SKM-1 (cell line): Measurements from ENCODE around the gene SEC61G.

ENCODE experiments used
- DNase-seq: peaks from one replicate; lab custom pipeline; 2025; ENCODE audit not compliant: unreplicated experiment; lab: John Stamatoyannopoulos, UW

The SEC61G gene

DNA sequence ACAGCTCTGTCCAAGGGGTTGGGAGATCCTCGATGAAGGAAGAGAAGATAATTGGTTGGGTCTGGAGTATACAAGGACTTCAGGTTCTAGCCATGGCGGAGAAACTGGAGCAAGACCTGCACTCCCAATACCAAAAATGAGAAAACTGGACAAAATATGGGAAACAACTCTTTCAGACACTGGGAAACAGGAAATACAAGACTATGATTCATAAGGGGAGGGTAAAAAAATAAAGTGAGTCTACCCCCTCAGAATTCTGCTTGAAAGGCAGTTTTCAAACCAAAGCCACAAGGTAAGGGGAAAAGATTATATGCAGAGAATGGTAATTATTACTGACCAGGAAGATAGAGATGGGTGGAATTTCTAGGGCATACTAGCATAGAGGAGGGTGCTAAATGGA is 10.2 kb upstream of the SEC61G start:
- no peak for DNase-seq

DNA sequence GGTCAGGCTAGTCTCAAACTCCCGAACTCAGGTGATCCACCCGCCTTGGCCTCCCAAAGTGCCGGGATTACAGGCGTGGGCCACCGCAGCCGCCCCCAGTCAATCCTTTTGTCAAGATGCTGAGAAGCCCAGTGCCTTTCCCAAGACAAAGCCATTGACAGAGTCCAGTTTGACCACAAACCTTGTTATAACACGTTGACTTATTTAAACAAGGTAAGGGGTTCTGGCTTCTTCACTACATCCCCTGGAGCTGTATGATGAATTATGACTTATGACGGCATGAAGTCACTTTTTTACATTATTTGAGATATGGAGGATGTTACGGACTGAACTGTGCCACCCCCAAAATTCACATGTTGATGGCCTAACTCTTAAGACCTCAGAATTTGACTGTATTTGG is 5.8 kb upstream of the SEC61G start:
- DNase-seq: no peak

DNA sequence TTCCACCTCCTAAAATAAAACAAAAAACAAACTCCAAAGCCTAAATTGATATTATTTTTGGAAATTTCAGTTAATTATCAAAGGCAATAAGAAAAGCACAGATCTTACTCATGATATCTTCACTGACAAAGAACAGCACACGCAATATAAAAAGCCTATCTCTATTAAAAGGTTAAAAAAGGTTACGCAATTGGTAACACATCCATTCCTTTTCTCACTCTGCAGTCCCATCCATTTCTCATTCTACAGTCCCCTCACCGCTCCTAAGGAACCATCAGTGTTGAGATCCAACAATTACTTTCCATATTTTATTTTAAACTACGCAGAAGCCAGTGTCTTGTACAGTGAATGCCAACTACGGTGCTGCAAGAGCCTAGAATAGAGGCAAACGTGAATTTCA is 1.3 kb downstream of the SEC61G start:
- no peak for DNase-seq

DNA sequence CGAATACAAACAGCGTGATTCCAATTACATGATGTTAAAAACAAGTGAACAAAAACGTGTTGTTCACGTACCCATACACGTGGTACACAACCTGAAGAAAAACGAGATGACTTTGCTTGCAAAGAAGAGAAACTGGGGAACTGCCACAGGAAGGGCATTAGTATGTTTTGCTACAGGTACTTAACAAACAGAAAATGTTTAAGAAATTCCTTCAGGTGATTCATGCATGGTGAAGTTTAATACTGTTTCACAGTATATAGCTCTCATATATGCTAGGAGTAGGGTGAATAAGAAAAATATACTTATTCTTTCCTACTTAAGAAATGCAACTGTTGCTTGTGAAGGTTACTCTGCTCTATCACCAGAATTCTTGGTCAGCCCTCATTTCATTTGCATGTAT is 9.8 kb downstream of the SEC61G start:
- no peak for DNase-seq

DNA sequence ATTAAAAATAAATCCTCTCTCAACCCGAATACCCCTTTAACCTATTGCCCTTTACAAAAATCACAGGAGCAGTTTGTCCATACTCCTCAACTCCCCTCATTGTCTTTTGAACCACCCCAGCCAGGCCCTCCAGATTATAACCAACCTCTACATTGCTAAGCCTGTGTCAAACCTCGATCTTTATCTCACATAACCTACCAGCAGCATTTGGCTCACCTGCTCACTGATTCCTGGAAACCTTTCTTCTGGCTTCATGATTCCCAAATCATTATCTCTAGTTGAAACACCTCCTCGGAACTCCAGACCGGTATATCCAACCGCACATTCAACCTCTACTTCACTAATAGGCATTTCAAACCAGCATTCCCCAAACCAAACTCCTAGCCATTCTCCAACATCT is 11.8 kb downstream of the SEC61G start:
- no peak for DNase-seq

DNA sequence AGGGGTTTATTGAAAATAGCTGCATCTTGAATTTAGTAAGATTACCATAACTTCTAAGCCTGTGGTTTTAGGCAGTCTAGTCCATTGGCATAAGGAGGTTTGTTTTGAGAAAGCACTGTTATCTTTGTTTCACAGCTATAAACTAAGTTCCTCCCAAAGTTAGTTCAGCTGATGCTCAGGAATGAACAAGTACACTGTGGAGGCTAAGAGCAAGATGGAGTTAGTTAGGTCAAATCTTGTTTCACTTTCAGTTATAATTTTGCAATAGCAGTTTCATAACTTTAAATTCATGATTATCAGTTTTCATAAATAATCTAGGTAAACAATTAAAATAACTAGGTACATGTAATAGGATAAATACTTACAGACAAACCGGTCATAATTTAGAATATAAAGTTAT is 15.4 kb downstream of the SEC61G start:
- no peak for DNase-seq

DNA sequence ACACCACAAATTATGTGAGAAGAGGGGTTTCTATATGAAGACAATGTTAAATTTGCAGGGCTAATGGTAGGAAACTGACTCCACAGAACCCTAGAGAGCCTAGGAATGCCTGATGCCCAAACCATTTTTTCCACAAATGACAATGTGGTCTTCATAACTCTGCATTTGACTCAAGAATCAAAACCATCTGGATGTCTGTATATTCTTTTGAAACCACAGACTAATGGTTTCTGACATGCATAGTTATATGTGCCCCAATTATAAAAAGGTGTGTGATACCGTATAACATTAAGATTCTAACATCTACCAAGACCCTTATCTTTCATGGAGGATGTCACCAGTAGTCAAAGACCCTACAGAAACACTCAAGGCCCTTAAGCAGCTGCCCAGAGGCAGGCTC is 20.3 kb downstream of the SEC61G start:
- DNase-seq: no peak

DNA sequence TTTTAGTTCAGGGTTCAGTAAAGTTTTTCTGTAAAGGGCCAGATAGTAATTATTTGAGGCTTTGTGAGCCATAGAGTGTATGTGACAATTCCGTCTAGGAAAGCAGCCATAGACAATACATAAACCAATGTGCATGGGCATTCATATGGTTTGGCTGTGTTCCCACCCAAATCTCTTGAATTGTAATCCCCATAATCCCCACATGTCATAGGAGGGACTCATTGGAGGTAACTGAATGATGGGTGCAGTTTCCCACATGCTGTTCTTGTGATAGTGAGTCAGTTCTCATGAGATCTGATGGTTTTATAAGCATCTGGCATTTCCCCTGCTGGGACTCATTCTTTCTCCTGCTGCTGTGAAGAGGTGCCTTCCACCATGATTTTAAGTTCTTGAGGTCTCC is 29.9 kb downstream of the SEC61G start:
- no peak for DNase-seq

DNA sequence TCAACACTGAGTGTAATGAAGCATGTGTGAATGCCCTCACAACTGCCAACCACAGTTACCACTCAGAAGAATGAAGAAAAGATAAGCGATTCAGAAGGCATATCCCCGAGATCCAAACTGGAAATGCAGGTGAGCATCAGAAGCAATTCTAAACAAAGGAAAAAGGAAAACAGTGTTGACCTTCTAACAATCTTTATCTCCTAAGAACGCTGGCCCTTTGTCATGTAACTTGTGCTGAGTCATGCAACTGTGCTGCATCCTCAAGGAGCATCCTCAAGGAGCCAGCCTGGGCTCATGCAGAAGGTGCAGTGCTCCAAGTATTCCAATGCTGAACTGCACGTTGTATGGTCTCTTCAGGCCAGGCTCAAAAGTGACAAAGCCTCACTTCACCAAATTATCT is 30.6 kb downstream of the SEC61G start:
- DNase-seq: no peak

DNA sequence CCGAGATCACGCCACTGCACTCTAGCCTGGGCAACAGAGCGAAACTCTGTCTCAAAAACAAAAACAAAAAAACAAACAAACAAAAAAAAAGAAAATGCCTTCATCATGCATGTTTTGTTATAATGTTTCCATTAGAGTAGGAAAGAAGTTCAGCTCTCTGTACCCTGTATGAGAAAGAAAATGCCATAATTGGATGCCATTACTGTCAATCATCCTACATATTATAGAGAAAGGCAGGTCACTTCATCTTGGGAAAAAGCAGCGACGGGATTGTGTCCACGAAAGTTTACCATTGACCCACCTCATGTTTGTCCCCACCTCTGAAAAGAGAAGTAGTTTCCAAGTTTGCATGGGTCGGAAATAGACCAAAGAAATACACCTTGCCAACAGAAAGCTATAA is 33.8 kb downstream of the SEC61G start:
- no peak for DNase-seq

DNA sequence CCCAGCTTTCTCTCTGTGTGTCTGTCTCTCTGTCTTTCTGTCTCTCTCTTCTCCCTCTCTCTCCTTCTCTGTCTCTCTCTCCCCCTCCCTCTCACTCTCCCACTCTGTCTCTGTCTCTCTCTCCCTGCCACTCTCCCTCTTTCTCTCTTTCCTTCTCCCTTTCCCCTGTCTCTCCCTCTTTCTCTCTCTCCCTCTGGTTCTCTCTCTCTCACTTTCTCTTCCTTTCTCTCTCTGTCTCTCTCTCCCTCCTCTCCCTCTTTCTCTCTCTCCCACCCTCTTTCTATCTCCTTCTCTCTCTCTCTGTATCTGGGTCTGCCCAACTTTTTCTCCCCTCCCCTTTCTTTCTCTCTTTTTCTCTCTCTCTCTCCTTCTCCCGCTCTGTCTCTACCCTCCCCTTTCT is 36.5 kb downstream of the SEC61G start:
- DNase-seq: no peak

DNA sequence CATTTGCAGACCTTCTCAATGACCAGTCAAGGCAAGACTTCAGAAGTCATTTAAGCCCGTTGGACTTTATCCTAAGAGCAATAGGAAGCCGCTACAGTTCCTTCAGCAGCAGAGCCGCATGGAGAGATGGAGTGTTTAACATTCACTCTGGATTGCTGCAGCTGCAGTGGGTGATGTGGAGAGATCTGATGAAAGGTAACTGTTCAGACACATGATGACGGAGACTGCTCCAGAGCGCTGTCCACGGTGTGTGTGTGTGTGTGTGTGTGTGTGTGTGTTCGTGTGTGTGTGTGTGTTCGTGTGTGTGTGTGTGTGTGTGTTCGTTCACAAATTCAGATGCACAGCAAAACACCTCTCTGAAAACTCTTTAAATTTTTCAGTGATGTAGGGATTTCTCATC is 37.0 kb downstream of the SEC61G start:
- DNase-seq: no peak

DNA sequence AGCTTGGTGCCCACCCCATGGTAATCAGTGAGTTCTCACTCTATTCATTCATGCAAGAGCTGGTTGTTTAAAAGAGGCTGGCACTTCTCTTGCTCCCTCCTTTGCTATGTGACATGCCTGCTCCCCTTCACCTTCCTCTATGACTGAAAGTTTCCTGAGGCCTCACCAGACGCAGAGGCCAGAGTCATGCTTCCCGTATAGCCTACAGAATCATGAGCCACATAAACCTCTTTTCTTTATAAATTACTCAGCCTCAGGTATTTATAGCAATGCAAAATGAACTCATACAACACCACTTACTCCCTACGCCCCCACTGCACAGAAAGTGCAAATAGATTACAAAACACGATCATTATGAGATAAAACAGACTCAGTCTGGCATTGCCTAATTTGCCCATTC is 39.0 kb downstream of the SEC61G start:
- no peak for DNase-seq

DNA sequence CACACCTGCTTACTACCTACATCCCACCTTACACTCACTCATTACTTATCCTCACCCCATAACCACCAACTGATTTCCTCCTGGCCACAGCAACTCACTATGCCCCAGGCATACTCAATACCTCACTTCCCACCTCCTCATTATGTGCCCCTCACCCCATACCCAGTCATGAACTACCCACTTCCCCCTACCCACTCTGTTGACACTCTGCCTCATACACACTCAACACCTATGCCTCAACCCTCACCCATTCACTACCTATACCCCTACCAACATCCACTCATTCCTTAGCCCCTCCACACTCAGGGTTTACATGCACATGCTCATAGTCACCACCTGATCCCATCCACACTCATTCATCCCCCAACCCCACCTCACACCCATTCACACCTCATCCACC is 39.6 kb downstream of the SEC61G start:
- DNase-seq: no peak

DNA sequence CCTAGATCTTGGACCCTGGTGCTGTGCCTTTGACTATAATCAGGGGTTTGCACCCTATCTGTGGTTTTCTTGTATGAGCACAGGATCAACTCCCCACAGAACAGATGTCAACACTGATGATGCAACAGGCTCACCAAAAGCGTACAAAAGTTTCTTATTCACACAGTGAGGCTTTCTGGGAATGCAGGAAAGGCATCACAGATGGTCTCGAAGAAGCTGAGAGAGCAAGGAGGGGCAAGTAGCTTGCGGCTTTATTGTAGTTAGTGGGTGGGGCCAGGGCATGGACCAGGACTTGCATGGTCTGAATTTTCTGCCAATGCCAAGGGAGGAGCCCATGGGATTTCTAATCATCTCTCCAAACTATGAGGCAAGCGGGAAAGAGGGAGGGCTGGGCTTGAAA is 46.2 kb downstream of the SEC61G start:
- no peak for DNase-seq

DNA sequence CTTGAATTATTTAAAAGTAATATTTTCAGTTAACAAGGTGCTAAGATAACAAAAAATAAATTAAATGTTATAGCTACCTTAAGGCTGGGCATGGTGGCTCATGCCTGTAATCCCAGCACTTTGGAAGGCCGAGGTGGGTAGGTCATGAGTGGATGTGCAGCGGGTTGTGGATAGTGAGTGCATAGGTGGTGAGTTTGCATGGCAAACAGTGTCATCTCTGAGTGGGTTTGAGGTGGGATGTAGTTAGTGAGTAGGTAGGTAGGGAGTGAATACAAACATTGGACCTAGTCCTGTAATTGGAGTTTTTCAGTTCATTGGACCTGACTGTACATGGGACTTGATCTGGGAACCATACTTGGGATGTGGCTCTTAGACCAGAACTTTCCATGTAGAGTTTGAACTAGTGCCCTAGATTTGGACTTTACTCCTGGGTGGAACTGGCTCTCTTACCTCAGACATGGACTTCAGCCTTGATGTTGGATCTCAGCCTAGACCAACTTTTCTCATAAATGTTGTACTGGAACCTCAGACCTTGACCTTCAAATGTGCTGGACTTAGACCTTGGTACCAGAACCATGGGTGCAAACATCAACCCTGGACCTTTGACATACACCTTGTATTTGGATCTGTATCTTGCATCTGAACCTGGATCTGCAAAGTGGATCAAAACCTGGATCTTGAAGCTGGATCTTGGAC is 47.0 kb downstream of the SEC61G start:
- DNase-seq: no peak

DNA sequence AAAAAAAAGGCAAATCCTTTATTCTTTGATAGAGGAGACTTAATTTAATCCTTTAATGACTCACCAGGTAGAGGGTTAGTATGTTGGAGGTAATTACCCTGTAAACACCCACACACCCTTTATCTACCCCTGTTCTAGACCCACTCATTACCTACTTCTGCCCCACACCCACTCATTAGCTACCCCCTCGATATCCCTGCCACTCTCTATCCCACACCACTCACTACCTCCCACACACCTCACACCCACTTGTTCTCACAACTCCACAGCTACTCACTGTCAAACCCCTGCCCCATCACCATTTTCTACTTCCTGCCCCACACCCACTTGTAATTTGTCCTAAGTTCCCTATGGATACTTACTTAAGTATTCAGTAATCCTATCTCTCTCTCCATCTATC is 49.7 kb downstream of the SEC61G start:
- no peak for DNase-seq

DNA sequence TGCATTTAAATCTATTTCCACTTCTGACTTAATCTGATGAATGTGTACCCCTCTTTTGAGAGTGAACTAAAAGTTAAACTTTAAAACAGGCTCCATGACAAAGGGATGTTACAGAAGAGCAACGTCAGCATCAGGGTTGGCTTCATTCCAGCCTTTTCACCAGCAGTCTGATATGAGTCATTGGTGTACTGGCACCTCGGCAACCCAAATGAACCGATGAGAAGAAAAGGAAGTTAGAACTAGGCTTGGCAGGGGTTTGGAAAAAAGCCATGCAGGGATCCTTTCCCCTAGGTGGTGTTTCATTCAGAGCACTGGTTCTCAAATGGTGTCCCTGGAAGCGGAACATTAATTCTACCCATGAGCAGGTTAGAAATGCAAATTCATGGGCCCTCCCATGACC is 53.6 kb downstream of the SEC61G start:
- DNase-seq: no peak

DNA sequence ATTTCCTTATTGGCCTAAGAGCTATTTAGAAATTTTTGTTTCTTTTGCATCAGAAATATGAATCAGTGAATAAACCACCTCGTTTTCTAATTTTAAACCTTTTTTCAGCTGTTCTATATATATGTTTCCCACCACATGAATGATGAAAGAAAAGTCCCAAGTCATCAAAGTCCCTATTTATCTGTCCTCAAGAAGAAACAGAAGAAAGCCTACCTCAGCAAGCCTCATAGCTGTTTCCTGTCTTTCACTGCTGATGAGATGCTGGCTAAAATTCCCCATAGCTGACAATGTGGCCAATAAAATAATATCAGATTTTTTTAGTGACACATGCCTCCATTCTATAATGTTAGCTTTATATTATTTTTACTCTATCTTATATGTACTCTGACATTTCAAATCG is 54.2 kb downstream of the SEC61G start:
- no peak for DNase-seq
